H1 (cell line): ENCODE data around the gene SCO2. TPM values are rescaled to one million over a fixed set of nuclear protein-coding genes. Genes with fewer than 3 reads are reported as not detected.

ENCODE experiments used
- CBX5 ChIP-seq: fragments of 300-800, 300-1000 bp; sonication (generic); IDR thresholded peaks from 2 replicates; pipeline ENCODE4 v1.7.1; 2016; ENCODE audit warnings: antibody characterized with exemption, low read length, low read depth
- CHD7 ChIP-seq: fragments of 300-600 bp; sonication (generic); IDR thresholded peaks from 2 replicates; pipeline ENCODE4 v1.7.1; 2012; ENCODE audit warnings: low read length, moderate library complexity, mild to moderate bottlenecking, inconsistent platforms; ENCODE audit not compliant: insufficient replicate concordance
- HDAC2 ChIP-seq, 2 experiments: fragments of 300-600 bp in 1 of 2; sonication (generic) in 1 of 2; IDR thresholded peaks; 2 replicates each; pipeline ENCODE4 v1.6.1; 2011 to 2012; ENCODE audit warnings: low read depth in 2 of 2, low read length in 2 of 2, mild to moderate bottlenecking in 2 of 2, moderate library complexity in 2 of 2, borderline replicate concordance in 1 of 2, inconsistent platforms in 1 of 2
- HDAC6 ChIP-seq: IDR thresholded peaks from one replicate; pipeline ENCODE4 v1.7.1; 2012; ENCODE audit warnings: low read depth, mild to moderate bottlenecking, inconsistent platforms, low read length, moderate library complexity
- JUN ChIP-seq: IDR thresholded peaks from 2 replicates; pipeline ENCODE4 v1.6.1; 2011; ENCODE audit warnings: low read depth, mild to moderate bottlenecking, improper control_type of control experiment, low read length
- KDM1A ChIP-seq: fragments of 200-600, 300-600 bp; sonication (generic); IDR thresholded peaks from 2 replicates; pipeline ENCODE4 v1.7.1; 2016; ENCODE audit warnings: mild to moderate bottlenecking, low read length, borderline replicate concordance
- KDM5A ChIP-seq: fragments of 200-600 bp; IDR thresholded peaks from 2 replicates; pipeline ENCODE4 v1.7.1; 2012; ENCODE audit warnings: mild to moderate bottlenecking, low read length, inconsistent platforms, mixed read lengths
- NANOG ChIP-seq: IDR thresholded peaks from 2 replicates; pipeline ENCODE4 v1.6.1; 2011; ENCODE audit warnings: low read length, low read depth, mild to moderate bottlenecking, inconsistent platforms; ENCODE audit not compliant: insufficient read depth, poor library complexity, severe bottlenecking
- SIN3A ChIP-seq, 2 experiments: IDR thresholded peaks in 1 of 2; conservative IDR thresholded peaks in 1 of 2; 2 replicates each; pipeline ENCODE4 v1.6.1; 2011 to 2012; ENCODE audit warnings: low read length in 2 of 2, improper control_type of control experiment in 1 of 2, low read depth in 1 of 2, mild to moderate bottlenecking in 1 of 2
- SIX5 ChIP-seq: IDR thresholded peaks from 2 replicates; pipeline ENCODE4 v1.6.1; 2011; ENCODE audit warnings: mild to moderate bottlenecking, low read depth, low read length
- polyA plus RNA-seq, 7 experiments: library from polyadenylated mRNA; depleted of rRNA in 3 of 7; stranded (reverse) in 5 of 7; unstranded in 2 of 7; fragments of >200 nt in 5 of 7; fragments of 200-250 nt in 2 of 7; gene quantifications; 1 replicate in 5 of 7; 2 replicates in 1 of 7; 4 replicates in 1 of 7; pipeline versions ENCODE4 v1.2.1 to v1.2.3, GENCODE V29; 2011 to 2013; ENCODE audit warnings: missing spikeins in 2 of 7, mixed read lengths in 2 of 7
- total RNA-seq: library from RNA; stranded (reverse); fragmentation: NEBNext Ultra II Directional; extraction: Animal tissue kit (Norgen Biotek cat#: 25700); gene quantifications from 2 replicates; pipeline ENCODE4 v1.2.1, GENCODE V29; 2021

SCO2 gene
- total and polyA plus RNA-seq, 2 of the 8 experiments (the other 6 are each of a cell fraction or from before 2014, with no cell fraction given), result 2.0 TPM; not detected in 1

GRCh38 chr22:50526108-50526833, 873 bp upstream of the SCO2 start (continued):
- TF ChIP-seq CHD7, result no peak
- TF ChIP-seq HDAC6, result no peak
- TF ChIP-seq KDM5A, result no peak
- TF ChIP-seq NANOG, result no peak
- no peak for TF ChIP-seq CBX5
- TF ChIP-seq KDM1A, result no peak
- no peak for TF ChIP-seq SIN3A (conservative IDR thresholded peaks at IDR 0.05 in 1 of 2, IDR thresholded peaks at IDR 0.05 in 1 of 2; ENCODE audit: low read depth in 1 of 2, low read length in 2 of 2)
- TF ChIP-seq JUN, result no peak
- no peak for TF ChIP-seq SIX5
- peak; percentile 35 to 66; a peak in 1 of 4 replicates for TF ChIP-seq HDAC2 (IDR thresholded peaks at IDR 0.05; ENCODE audit: borderline replicate concordance in 1 of 2, low read depth in 2 of 2, low read length in 2 of 2)
